DOHH2 (cell line): ENCODE data around the gene CCDC54.

Experiments used
- CTCF ChIP-seq: fragments of 200-600 bp; sonication (generic); IDR thresholded peaks from one replicate; pipeline ENCODE4 v1.5.1; 2014; ENCODE audit warnings: antibody characterized with exemption, mild to moderate bottlenecking, low read depth, low read length; ENCODE audit not compliant: poor library complexity, severe bottlenecking
- EZH2phosphoT487 ChIP-seq: fragments of 200-600 bp; sonication (generic); IDR thresholded peaks from 2 replicates; pipeline ENCODE4 v1.6.1; 2017; ENCODE audit warnings: borderline replicate concordance, mild to moderate bottlenecking, antibody characterized with exemption, low read length, moderate library complexity, mixed read lengths

- TF ChIP-seq CTCF, result no peak
- no peak for TF ChIP-seq EZH2phosphoT487
Observed at GRCh38 chr3:107382631-107383030, 5.4 kb downstream of the CCDC54 start.
